Glutamatergic neuron (in vitro differentiated cells): ENCODE data around the gene PLPPR3. TPM values are rescaled to one million over a fixed set of nuclear protein-coding genes. Genes with fewer than 3 reads are reported as not detected.
A peak's percentile ranks its signal among the peaks of the same experiment; 100 is the strongest.

Source experiments
- DNase-seq: peaks from one replicate; pipeline ENCODE4 v3.0.0; 2022
- H3K27ac Mint-ChIP-seq: one replicate; pipeline ENCODE4 v1.8.0; 2020; ENCODE audit warnings: mild to moderate bottlenecking, mixed read lengths, inconsistent platforms; ENCODE audit not compliant: unreplicated experiment
- H3K27me3 Mint-ChIP-seq: one replicate; pipeline ENCODE4 v1.8.0; 2020; ENCODE audit warnings: mild to moderate bottlenecking, moderate library complexity, mixed read lengths, inconsistent platforms; ENCODE audit not compliant: unreplicated experiment
- H3K36me3 Mint-ChIP-seq: one replicate; pipeline ENCODE4 v1.8.0; 2020; ENCODE audit warnings: mild to moderate bottlenecking, mixed read lengths, inconsistent platforms; ENCODE audit not compliant: unreplicated experiment
- H3K4me1 Mint-ChIP-seq: one replicate; pipeline ENCODE4 v1.8.0; 2020; ENCODE audit warnings: mild to moderate bottlenecking, low read depth, mixed read lengths, inconsistent platforms; ENCODE audit not compliant: unreplicated experiment
- H3K4me3 Mint-ChIP-seq: one replicate; pipeline ENCODE4 v1.8.0; 2020; ENCODE audit warnings: mild to moderate bottlenecking, mixed read lengths, inconsistent platforms; ENCODE audit not compliant: unreplicated experiment
- H3K9me3 Mint-ChIP-seq: one replicate; pipeline ENCODE4 v1.8.0; 2020; ENCODE audit warnings: mild to moderate bottlenecking, moderate library complexity, mixed read lengths, inconsistent platforms; ENCODE audit not compliant: unreplicated experiment
- total RNA-seq: library from RNA; stranded (reverse); fragmentation: NEBNext Ultra II Directional; extraction: Animal tissue kit (Norgen Biotek cat#: 25700); gene quantifications from one replicate; pipeline ENCODE4 v1.2.1, GENCODE V29; 2021; ENCODE audit not compliant: unreplicated experiment
- TF ChIP-seq, protein P1 (sequence below): fragments of 200-600 bp; sonication (generic); IDR thresholded peaks from one replicate; pipeline ENCODE4 v1.5.0; 2021; ENCODE audit not compliant: partially characterized antibody, unreplicated experiment

Gene PLPPR3
- total RNA-seq, 1 donor from 2014 or later = 392 TPM

DNA sequence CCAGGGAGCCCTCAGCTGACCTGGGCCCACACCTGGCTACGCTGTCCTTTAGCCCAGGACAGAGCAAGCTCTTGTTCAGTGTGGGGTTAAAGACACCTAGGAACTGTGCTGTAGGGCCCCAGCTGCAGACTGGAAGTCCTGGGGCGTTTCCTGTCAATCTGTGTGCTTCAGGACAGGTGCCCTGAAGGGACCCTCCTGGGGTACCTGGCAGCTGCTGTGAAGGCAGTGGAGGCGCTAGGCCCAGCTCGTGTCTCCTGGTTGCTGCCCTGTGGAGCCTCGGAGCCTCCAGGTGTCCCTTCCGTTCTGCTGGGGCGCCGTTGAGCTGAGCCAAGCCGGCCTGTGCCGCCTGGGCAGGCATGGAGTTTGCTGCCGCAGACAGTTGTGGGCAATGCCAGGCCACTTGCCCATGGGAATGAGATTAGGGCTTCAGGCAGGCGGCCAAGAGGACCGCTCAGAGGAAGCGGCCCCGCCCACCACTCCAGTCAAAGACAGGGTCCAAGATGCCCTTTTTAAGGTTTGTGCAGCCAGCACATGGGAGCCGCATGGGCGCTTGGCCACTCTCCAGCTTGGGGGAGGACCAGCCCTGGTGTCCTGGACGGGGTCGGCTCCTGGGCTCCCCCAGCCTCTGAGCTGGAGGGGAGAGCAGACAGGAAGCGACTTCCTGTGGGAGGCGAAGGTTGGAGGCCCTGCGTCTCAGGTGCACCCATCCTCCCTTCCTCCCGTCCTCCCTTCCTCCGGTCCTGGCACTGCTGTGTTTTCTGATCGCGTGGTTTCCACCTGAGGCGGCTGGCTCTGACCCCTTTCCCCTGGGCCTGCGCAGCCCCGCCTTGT lies 20.5 kb downstream of the PLPPR3 start:
- Mint-ChIP-seq H3K27me3 (peaks cover 16% of the 10 kb centered on the region), H3K36me3 (no peaks in the 10 kb centered on the region), H3K27ac (peak overlapping the region; percentile 92), H3K4me3 (peak overlapping the region; percentile 90), H3K9me3 (peaks cover 11% of the 10 kb centered on the region), H3K4me1 (peaks cover 24% of the 10 kb centered on the region)
- no peak for DNase-seq
- TF ChIP-seq, protein P1, sequence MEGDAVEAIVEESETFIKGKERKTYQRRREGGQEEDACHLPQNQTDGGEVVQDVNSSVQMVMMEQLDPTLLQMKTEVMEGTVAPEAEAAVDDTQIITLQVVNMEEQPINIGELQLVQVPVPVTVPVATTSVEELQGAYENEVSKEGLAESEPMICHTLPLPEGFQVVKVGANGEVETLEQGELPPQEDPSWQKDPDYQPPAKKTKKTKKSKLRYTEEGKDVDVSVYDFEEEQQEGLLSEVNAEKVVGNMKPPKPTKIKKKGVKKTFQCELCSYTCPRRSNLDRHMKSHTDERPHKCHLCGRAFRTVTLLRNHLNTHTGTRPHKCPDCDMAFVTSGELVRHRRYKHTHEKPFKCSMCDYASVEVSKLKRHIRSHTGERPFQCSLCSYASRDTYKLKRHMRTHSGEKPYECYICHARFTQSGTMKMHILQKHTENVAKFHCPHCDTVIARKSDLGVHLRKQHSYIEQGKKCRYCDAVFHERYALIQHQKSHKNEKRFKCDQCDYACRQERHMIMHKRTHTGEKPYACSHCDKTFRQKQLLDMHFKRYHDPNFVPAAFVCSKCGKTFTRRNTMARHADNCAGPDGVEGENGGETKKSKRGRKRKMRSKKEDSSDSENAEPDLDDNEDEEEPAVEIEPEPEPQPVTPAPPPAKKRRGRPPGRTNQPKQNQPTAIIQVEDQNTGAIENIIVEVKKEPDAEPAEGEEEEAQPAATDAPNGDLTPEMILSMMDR = no peak

DNA sequence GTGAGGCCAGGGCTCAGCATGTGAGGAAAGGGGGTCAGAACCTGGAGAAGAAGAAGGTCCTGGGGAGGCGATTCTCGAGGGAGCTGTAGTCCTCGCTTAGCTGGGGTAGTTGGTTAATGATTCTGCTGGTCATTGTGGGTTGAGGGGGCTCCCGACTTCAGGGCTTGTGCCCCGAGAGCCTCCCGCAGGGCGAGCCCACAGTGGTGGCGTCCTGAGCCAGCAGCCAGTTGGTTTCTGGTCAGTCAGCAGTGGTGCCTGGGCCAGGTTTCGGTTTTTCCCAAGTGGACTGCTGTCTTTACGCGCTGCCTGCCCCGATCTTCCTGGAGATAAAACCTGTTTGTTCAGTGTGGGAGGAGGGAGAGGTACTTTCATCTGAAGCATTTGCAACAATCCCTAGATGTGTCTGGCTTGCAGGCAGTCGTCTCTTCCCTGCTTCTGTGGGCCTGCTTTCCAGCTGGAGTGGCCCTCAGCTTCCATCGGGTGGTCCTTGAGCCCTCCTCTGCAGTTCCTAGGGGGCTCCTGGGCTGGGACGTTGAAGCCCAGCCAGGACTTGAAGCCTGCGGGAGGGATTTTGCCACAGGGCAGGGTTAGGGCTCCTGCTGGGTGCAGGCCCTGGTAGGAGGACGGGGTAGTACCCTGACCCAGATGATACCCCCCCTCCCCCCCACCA lies 21.3 kb downstream of the PLPPR3 start:
- TF ChIP-seq, protein P1 = no peak
- peak overlapping the region; percentile 97 for H3K4me3 Mint-ChIP-seq
- DNase-seq = no peak
- H3K9me3 Mint-ChIP-seq = peaks cover 11% of the 10 kb centered on the region
- H3K36me3 Mint-ChIP-seq = no peaks in the 10 kb centered on the region
- peak overlapping the region; percentile 80 for H3K27ac Mint-ChIP-seq
- peaks cover 24% of the 10 kb centered on the region for H3K4me1 Mint-ChIP-seq
- H3K27me3 Mint-ChIP-seq = peaks cover 16% of the 10 kb centered on the region

DNA sequence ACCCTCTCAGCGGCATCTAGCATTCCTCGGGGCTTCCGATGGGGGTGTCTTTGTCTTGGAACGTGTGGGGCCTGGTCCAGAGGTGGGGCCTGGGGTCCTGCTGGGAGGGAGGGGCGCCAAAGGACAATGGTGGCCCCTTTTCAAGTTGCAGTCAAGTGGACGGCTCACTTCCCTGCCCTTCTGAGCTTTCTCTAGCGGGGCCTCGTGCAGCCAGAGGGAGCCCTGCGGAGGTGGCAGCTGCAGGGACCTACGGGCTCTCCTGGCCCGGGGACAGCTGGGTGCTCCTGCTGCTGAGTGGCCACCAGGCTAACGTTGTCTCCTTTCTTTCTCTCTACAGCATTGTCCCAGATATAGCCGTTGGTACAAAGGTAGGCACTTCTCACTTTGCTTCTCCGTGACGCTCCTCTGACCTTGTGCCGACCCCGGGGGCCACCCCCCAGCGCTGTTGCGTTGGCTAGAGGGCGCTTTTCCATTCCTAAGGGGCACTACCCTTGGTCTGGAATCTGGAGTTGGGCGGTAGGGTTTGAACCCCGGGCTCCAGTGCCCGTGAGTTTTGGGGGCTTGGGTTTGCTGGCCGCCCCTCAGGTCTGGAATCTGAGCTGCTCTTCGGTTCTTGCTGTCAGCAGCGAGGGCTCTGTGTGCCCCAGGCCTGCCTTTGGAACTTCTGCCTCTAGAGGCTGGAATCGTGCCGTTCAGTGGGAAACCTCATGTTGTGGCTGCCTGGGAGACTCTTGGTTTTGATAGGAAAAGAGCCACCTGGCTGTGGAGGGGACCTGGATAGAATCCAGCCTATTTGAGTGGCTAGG lies 22.5 kb downstream of the PLPPR3 start:
- Mint-ChIP-seq H3K27me3 (peaks cover 14% of the 10 kb centered on the region), H3K4me3 (peak overlapping the region; percentile 97), H3K9me3 (peaks cover 10% of the 10 kb centered on the region), H3K36me3 (no peaks in the 10 kb centered on the region), H3K4me1 (peaks cover 25% of the 10 kb centered on the region), H3K27ac (peak overlapping the region; percentile 95)
- TF ChIP-seq, protein P1 = no peak
- peak; percentile 72 for DNase-seq

DNA sequence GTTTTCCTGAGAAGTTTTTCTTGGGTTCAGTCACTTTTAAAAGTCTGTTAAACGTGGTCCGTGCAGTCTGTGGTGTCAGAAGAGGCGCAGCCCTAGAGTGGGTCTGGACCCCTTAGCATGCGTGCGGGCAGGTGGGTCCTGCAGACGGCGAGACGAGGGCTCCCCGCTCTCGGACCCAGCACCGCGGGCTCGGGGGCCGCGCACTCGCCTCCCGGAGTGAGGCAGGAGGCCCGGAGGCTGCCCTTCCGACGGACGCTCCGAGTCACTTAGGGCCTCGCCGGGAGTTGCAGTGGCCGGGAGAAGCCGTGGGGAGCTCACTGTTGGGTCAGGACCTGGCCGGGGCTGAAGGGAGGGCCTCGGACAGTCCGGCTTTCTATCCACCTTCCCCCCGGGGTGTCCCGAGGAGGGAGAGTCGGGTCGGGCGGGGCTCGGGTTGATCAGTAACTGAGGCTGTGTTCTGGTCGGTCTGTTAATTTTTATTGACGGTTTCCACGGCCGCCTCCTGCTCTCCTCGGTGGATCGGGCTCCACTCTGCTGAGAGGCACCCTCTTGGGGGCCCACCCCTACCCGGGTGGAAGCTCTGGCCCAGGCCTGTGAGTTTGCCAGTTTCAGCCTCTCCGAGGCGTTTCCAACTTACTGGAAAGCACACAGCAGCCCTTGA lies 23.2 kb downstream of the PLPPR3 start:
- no peak for DNase-seq
- no peaks in the 10 kb centered on the region for H3K36me3 Mint-ChIP-seq

More for the DNA sequence above, 23.2 kb downstream of the PLPPR3 start:
- Mint-ChIP-seq H3K4me1 (peaks cover 25% of the 10 kb centered on the region), H3K9me3 (peaks cover 10% of the 10 kb centered on the region), H3K27ac (peak overlapping the region; percentile 95), H3K4me3 (peak overlapping the region; percentile 97), H3K27me3 (peaks cover 14% of the 10 kb centered on the region)
- TF ChIP-seq, protein P1 = no peak
